Fibroblast of lung (primary cell): ENCODE results near the gene MILR1.

ENCODE experiments used
- EZH2 ChIP-seq: IDR thresholded peaks from 2 replicates; pipeline ENCODE4 v1.5.1; 2012; ENCODE audit warnings: low read length, control low read depth, mild to moderate bottlenecking; ENCODE audit errors: missing control alignments
- TF ChIP-seq, protein P1 (sequence below), 2 donors: IDR thresholded peaks in 1 of 2; conservative IDR thresholded peaks in 1 of 2; 1 replicate in 1 of 2; 2 replicates in 1 of 2; pipeline ENCODE4 v1.5.1; 2011 to 2012; ENCODE audit warnings: low read length in 2 of 2, control low read depth in 1 of 2, inconsistent platforms in 1 of 2, low read depth in 1 of 2, mild to moderate bottlenecking in 1 of 2

DNA sequence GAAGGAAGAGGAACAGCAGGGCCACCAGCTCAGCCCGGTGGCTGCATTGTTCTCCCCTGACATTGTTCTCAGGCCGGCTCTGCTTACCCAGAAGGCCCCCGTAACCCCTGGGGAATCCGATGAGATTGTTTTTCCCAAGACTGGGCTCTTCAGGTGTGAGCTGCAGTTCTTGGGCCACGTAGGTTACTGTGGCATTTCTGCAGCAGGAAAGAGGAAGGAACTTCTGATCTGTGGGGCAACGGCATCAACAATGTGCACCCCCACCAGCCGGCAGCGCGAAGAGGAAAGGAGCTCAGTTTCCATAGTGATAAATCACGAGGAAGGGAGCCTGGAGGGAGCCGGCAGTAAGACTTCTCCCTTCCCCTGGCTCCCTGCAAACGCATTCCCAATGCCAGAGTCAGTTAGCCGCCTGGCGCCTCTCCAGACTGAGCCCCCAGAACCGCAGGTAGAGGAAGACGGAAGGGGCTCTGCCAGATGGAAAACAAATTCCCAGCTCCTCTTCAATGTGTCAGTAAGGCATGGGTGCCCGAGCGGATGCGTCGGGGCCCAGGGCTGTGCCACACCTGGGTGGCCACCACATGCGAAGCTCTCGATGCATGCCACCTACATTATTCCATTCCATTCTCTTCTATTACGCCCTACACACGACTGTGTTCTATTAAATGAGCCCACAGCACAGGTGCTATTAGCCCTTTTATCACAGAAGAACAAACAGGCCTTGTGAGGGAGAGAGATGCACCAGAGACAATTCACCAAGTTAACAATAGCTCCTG is 36.7 kb upstream of the MILR1 start:
- TF ChIP-seq, protein P1, sequence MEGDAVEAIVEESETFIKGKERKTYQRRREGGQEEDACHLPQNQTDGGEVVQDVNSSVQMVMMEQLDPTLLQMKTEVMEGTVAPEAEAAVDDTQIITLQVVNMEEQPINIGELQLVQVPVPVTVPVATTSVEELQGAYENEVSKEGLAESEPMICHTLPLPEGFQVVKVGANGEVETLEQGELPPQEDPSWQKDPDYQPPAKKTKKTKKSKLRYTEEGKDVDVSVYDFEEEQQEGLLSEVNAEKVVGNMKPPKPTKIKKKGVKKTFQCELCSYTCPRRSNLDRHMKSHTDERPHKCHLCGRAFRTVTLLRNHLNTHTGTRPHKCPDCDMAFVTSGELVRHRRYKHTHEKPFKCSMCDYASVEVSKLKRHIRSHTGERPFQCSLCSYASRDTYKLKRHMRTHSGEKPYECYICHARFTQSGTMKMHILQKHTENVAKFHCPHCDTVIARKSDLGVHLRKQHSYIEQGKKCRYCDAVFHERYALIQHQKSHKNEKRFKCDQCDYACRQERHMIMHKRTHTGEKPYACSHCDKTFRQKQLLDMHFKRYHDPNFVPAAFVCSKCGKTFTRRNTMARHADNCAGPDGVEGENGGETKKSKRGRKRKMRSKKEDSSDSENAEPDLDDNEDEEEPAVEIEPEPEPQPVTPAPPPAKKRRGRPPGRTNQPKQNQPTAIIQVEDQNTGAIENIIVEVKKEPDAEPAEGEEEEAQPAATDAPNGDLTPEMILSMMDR (conservative IDR thresholded peaks at IDR 0.05 in 1 of 2, IDR thresholded peaks at IDR 0.05 in 1 of 2; ENCODE audit: low read depth in 1 of 2, low read length in 2 of 2), result no peak
- no peak for TF ChIP-seq EZH2
